DMS 273 (cell line): ENCODE results near the gene SOD2.
A peak's percentile ranks its signal among the peaks of the same experiment; 100 is the strongest.
"Not testable (repeated sequence)": the region's sequence is repeated elsewhere in the genome, so short reads cannot be mapped to it uniquely, and the experiment has no call there.

Experiments
- DNase-seq: peaks from one replicate; lab custom pipeline; 2025; ENCODE audit not compliant: unreplicated experiment; lab: John Stamatoyannopoulos, UW

The SOD2 gene

GRCh38 chr6:159682810-159683209, 10.2 kb downstream of the SOD2 start:
- no peak for DNase-seq

GRCh38 chr6:159682295-159682694, 10.7 kb downstream of the SOD2 start:
- DNase-seq = no peak

DNA sequence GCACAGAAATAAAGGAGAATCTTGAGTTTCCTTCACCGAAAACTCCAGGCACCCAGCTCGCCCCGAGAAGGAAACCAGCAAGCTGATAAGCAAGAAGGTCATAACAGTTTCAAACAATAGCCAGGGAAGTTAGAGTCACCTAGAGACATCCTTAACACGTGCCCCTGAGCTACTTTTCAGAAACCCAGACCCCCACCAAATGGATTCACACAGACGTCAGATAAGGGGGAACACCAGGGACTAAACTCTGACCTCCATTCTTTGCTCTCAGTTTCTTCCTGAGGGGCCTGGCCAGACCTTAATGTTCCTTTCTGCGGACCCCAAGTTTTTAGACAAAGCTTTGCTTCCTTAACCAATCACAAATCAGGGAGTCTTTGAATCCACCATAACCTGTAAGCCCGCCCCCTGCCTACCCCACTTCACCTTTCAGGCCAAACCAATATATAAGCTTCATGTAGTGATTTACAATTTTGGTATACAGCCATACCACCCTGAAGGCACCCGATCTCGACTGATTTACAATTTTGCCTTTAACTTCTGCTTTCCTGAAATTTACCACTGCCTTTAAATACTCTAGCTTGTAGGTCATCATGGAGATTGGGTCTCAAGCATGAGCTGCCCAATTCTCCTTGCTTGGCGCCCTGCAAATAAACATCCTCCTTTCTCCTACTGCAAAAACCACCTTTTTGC, 11.7 kb downstream of the SOD2 start:
- no peak for DNase-seq

- DNase-seq = no peak
These were observed 12.9 kb downstream of the SOD2 start for GRCh38 chr6:159680104-159680503.

DNA sequence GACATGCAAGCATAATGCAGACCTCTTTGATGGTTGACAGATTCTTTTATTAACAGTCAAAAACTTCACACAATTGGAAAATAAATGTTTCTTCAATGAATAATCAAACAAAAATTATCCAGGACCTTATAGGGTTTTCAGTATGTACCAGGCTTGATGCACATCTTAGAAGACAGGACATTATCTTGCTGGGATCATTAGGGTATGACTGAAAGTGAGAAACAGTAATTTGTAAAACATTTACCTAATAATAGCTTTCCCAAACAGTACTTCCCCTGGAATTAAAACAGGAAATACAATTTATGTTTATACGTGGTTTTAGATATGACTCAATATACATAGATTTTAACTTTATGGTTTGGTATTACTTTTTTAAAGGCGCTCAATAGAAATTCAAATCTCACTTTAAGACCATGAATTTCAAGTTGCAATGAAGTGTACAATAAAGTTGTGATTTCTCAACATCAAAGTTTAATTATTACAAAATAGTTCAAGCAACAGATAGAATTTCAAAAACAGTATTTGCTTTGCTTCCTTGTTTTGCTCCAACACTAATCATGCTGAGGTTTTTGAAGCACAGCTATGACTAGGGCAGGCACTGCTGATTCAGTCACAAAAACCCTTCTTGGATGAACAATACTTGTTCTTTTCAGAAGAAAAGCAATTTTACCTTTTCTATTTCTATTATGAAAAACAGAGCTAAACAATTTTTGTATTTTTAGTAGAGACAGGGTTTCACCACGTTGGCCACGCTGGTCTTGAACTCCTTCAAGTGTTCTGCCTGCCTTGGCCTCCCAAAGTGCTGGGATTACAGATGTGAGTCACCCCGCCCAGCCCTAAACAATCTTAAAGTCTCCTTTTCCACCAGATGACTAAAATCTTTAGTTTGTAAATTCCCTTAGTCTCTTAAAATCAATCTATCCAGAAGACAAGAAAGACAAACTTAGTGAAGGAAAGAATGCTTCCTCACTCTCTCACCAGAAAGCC, 13.7 kb downstream of the SOD2 start:
- DNase-seq = no peak

DNA sequence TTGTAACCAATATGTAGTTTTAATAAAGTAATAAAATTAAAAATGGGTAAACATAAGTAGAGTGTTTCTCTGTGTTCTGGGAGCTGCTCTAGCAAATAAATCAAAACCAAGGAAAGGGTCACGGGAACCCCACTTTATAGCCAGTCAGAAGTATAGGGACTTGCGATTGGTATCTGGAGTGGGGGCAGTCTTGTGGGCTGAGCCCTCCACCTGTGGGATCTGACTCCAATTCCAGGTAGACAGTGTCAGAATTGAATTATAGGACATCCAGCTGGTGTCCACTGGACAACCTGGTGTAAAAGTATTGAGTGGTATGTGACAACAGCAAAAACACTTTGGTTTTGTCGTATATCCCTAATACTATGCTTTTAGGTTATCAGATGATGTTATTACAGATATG, 14.5 kb downstream of the SOD2 start:
- DNase-seq = no peak

DNA sequence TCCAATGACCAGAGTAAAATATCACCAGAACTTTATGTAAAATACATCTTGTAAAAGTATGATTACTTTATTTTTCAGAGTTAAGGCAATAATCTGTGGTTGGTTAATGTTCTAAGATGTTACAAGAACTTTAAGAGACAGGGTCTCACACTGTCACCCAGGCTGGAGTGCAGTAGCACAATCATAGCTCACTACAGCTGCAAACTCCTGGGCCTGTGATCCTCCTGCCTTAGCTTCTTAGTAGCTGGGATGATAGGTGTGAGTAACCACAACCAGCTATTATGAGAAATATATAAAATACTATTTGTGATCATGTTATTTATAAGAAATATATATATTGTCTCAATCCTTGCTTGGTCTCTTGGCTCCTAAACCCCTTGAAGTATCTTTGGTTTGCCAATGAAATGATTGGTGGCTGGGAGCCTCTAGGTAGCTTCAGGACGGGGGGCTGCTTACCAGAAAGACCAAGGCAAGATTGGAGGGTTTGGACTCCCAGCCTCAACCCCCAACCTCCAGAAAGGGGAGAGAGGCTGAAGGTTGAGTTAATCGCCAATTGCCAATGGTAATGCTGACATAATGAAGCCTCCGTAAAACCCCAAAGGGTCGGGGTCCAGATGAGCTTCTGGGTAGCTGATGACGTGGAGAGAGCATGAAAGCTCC, 15.4 kb downstream of the SOD2 start:
- DNase-seq = no peak

- no peak for DNase-seq
These were observed 16.0 kb downstream of the SOD2 start for GRCh38 chr6:159676890-159677505.

DNA sequence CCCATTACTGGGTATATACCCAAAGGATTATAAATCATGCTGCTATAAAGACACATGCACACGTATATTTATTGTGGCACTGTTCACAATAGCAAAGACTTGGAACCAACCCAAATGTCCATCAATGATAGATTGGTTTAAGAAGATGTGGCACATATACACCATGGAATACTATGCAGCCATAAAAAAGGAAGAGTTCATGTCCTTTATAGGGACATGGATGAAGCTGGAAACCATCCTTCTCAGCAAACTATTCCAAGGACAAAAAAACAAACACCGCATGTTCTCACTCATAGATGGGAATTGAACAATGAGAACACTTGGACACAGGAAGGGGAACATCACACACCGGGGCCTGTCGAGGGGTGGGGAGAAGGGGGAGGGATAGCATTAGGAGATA, 16.8 kb downstream of the SOD2 start:
- not testable (repeated sequence) for DNase-seq

GRCh38 chr6:159665868-159666635, 27.0 kb downstream of the SOD2 start:
- DNase-seq = no peak

DNA sequence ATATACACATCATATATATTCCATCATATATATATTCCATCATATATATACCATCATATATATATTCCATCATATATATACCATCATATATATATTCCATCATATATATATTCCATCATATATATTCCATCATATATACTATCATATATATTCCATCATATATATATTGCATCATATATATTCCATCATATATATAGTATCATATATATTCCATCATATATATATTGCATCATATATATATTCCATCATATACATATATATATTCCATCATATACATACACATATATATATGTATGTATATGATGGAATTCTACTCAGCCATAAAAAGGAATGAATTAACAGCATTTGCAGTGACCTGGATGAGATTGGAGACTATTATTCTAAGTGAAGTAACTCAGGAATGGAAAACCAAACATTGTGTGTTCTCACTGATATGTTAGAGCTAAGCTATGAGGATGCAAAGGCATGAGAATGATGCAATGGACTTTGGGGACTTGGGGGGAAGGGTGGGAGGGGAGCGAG, 29.6 kb downstream of the SOD2 start:
- DNase-seq = not testable (repeated sequence)

- not testable (repeated sequence) for DNase-seq
These were observed 31.1 kb downstream of the SOD2 start for GRCh38 chr6:159661977-159662376.

DNA sequence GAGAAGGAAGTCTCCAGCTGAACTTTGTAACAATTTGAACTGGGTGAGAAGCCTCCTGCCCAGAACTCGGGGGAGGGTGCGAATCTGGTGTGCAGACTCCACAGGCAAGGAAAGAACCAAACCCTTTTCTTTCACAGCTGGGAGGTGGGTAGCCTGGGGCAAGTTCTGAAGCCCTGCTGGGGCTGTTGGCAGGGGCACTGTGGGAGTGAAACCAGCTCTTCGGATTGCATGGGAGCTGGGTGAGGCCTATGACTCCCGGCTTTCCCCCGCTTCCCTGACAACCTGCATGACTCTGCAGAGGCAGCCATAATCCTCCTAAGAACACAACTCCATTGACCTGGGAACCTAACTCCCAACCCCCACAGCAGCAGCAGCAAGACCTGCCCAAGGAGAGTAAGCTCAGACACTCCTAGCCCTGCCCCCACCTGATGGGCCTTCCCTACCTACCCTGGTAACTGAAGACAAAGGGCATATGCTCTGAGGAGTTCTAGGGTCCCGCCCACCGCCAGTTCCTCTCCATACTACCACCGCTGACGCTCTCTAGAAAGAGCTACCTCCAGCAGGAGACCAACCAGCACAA, 37.5 kb downstream of the SOD2 start:
- no peak for DNase-seq

DNA sequence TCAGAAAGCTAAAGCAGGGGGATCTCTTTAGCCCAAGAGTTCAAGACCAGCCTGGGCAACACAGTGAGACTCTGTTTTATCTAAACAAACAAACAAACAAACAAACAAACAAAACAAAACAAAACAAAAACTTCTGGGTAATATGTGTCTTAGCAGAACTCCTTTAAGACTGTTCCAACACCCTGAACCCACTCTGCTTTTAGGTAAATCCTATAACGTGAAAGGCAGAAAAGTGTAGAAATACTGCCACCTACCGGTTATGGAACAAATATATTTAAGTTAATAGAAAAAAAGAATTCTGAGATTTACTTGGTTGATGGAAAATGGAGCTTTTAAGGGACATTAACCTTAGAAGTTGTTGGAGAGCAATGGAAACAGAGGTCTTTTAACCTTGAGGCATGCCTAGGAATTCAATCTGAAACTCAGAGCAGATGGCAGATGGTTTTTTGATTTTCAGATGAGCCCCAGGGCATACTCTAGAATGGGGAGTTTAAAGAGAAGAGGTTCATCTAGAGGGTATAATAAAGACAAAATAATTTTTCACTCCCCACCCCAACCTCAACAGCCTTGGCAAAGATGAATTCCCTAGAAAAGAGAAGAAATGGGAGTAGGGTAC, 38.5 kb downstream of the SOD2 start:
- peak; percentile 88 for DNase-seq

GRCh38 chr6:159650314-159650713, 42.7 kb downstream of the SOD2 start:
- no peak for DNase-seq

DNA sequence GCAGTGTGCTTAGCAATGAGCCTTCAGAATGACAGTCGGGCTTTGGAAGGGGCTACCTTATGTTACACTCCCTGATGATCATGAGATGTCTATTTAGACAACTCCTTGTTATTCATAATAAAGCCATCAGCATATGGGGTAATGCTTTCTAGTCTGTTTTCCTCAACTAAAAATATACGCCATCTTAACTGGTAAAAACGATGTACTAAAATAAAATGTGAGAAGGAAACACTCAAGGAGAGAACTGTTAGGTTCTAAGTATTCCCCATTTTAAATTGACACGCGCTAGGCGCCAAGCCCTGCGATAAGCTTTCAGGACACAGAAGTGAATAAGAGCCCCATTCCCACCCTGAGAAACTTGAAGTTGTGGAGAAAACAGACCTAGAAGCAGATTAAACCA, 43.6 kb downstream of the SOD2 start:
- DNase-seq = no peak

DNA sequence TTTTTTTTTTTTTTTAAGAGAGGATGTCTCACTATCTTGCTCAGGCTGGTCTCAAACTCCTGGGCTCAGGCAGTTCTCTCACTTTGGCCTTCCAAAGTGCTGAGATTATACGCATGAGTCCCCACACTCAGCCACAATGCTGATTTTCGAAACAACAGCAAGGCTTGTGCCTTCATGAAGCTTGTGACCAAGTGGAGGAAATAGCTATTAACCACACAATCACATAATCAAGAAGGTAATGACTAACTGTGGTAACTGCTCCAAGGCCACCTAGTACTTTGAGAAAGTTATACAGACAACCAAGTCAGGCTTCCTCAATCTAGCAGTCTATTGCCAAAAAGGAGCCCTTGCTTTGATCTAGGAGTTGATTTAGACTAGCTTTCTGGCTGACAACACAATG, 46.3 kb downstream of the SOD2 start:
- DNase-seq = no peak

DNA sequence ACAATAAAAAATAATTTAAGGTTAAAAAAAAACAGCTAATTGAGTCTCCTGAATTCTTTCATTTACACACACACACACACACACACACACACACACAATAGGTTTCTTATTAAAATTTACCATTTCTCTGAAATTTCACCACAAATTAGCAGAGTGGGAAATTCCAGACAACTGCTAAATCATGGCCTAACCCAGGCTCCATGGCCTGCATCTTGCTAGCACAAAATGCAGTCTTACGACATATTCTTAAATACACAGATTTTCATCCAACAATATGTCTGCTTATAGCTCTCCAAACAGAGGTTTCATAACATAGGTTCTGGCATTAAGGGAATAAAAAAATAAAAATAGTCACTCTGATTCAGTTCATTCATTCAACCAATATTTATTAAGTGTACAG, 46.9 kb downstream of the SOD2 start:
- no peak for DNase-seq

- DNase-seq = no peak
These were observed 47.4 kb downstream of the SOD2 start for GRCh38 chr6:159645640-159646039.
